Caco-2 (cell line): ENCODE measurements around the gene MYH8. TPM values are rescaled to one million over a fixed set of nuclear protein-coding genes. Genes with fewer than 3 reads are reported as not detected.

Experiments used
- BruUV-seq: library from RNA; stranded (reverse); fragments of 400-500 nt; replicated peaks from 2 replicates; lab custom pipeline; 2021; lab: Mats Ljungman, UMichigan
- CTCF ChIA-PET: fragments of 300-600 bp; sonication (Branson Sonifier 250); formaldehyde crosslinking; loops from one replicate; lab custom pipeline; 2022; ENCODE audit warnings: antibody characterized with exemption; lab: Charles Lee
- POLR2A ChIA-PET: fragments of 300-600 bp; sonication (Branson Sonifier 250); formaldehyde crosslinking; loops from one replicate; lab custom pipeline; 2022; ENCODE audit warnings: antibody characterized with exemption; lab: Charles Lee
- DNase-seq, 2 experiments: peaks; one replicate each; pipeline versions ENCODE4 v3.0.0 to v3.0.0-alpha.2; 2020 to 2022
- H3K27me3 ChIP-seq: replicated peaks from 2 replicates; pipeline ENCODE4 v1.6.0; 2011; ENCODE audit warnings: low read length; ENCODE audit not compliant: control insufficient read depth, insufficient read depth
- H3K36me3 ChIP-seq: 2 replicates; pipeline ENCODE4 v1.5.1; 2011; ENCODE audit warnings: low read length; ENCODE audit not compliant: control insufficient read depth, insufficient read depth
- H3K4me1 ChIP-seq: fragments of 250-450 bp; sonication (Bioruptor Pico); 2 replicates; pipeline ENCODE4 v1.5.1; 2020; ENCODE audit warnings: mild to moderate bottlenecking
- H3K4me3 ChIP-seq: 2 replicates; pipeline ENCODE4 v1.5.1; 2011; ENCODE audit warnings: low read depth, mild to moderate bottlenecking, control low read depth, low read length
- H3K9me3 ChIP-seq: fragments of 250-450 bp; sonication (Bioruptor Pico); 2 replicates; pipeline ENCODE4 v1.5.1; 2020; ENCODE audit warnings: mild to moderate bottlenecking, moderate library complexity
- H3K27ac Mint-ChIP-seq: one replicate; pipeline ENCODE4 v1.8.0; 2022; ENCODE audit warnings: mixed read lengths; ENCODE audit not compliant: unreplicated experiment
- H3K27me3 Mint-ChIP-seq: one replicate; pipeline ENCODE4 v1.8.0; 2022; ENCODE audit warnings: mixed read lengths; ENCODE audit not compliant: insufficient read depth, unreplicated experiment
- H3K36me3 Mint-ChIP-seq: one replicate; pipeline ENCODE4 v1.8.0; 2022; ENCODE audit warnings: mild to moderate bottlenecking, mixed read lengths; ENCODE audit not compliant: insufficient read depth, unreplicated experiment
- H3K4me1 Mint-ChIP-seq: one replicate; pipeline ENCODE4 v1.8.0; 2022; ENCODE audit warnings: low read depth, mixed read lengths; ENCODE audit not compliant: unreplicated experiment
- H3K4me3 Mint-ChIP-seq: one replicate; pipeline ENCODE4 v1.8.0; 2022; ENCODE audit warnings: mild to moderate bottlenecking, moderate library complexity, mixed read lengths; ENCODE audit not compliant: unreplicated experiment
- H3K9me3 Mint-ChIP-seq: one replicate; pipeline ENCODE4 v1.8.0; 2022; ENCODE audit warnings: mixed read lengths; ENCODE audit not compliant: unreplicated experiment
- intact Hi-C: fragments of 100-400 bp; cut with micrococcal nuclease; formaldehyde crosslinking; loops from one replicate; pipeline ENCODE4 v1.10.0; 2022; ENCODE audit not compliant: unreplicated experiment
- total RNA-seq: library from RNA; stranded (reverse); gene quantifications from 2 replicates; pipeline ENCODE4 v1.2.3, GENCODE V29; 2022
- TF ChIP-seq, protein P1 (sequence below), 2 experiments: fragments of 200-600 bp in 1 of 2; IDR thresholded peaks; 1 replicate in 1 of 2; 2 replicates in 1 of 2; pipeline versions ENCODE4 v1.5.1 to v1.8.0; 2011 to 2022; ENCODE audit warnings: antibody characterized with exemption in 1 of 2, control low read depth in 1 of 2, inconsistent platforms in 1 of 2, low read depth in 1 of 2, low read length in 1 of 2, mild to moderate bottlenecking in 1 of 2, moderate library complexity in 1 of 2; ENCODE audit not compliant: insufficient read depth in 1 of 2, severe bottlenecking in 1 of 2, unreplicated experiment in 1 of 2

The MYH8 gene
- total RNA-seq, 1 experiment from 2014 or later = not detected

DNA sequence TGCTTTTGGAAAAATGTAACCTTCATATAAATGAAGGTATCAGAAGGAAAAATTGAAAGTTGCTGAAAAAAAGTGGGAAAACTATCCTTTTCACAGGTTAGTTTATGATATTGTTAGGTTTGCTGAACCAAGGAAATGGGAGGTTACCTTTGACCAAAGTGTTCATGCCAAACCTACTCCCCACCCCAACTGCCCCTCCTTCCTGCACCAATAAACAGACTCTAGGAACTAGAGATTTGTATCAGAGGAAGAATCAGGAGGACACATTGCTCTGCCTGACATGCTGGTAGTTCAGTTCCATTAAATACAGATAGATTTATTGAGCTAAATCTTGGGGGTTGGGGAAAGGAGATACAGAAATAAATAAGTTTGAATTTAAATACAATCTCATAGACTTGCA is 18.2 kb downstream of the MYH8 start:
- H3K4me1 ChIP-seq = no peaks in the 10 kb centered on the region
- H3K9me3 ChIP-seq = no peaks in the 10 kb centered on the region
- Mint-ChIP-seq H3K4me3 (no peak overlapping the region), H3K9me3 (no peaks in the 10 kb centered on the region), H3K27me3 (no peaks in the 10 kb centered on the region), H3K36me3 (no peaks in the 10 kb centered on the region), H3K4me1 (no peaks in the 10 kb centered on the region), H3K27ac (no peak overlapping the region)
- no peak for DNase-seq
- POLR2A ChIA-PET = no interaction called here
- H3K36me3 ChIP-seq = no peaks in the 10 kb centered on the region
- H3K4me3 ChIP-seq = no peak overlapping the region
- intact Hi-C loops = no loop called here
- TF ChIP-seq, protein P1, sequence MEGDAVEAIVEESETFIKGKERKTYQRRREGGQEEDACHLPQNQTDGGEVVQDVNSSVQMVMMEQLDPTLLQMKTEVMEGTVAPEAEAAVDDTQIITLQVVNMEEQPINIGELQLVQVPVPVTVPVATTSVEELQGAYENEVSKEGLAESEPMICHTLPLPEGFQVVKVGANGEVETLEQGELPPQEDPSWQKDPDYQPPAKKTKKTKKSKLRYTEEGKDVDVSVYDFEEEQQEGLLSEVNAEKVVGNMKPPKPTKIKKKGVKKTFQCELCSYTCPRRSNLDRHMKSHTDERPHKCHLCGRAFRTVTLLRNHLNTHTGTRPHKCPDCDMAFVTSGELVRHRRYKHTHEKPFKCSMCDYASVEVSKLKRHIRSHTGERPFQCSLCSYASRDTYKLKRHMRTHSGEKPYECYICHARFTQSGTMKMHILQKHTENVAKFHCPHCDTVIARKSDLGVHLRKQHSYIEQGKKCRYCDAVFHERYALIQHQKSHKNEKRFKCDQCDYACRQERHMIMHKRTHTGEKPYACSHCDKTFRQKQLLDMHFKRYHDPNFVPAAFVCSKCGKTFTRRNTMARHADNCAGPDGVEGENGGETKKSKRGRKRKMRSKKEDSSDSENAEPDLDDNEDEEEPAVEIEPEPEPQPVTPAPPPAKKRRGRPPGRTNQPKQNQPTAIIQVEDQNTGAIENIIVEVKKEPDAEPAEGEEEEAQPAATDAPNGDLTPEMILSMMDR (IDR thresholded peaks at IDR 0.05; ENCODE audit: insufficient read depth in 1 of 2, low read depth in 1 of 2, low read length in 1 of 2, severe bottlenecking in 1 of 2, unreplicated experiment in 1 of 2) = no peak
- BruUV-seq = no TSS peak
- CTCF ChIA-PET = interaction anchor here (0.5 kb wide), 1 partner anchor 126 kb away, joined by 3 read pairs; no protein-coding TSS in a partner anchor
- H3K27me3 ChIP-seq = no peaks in the 10 kb centered on the region

DNA sequence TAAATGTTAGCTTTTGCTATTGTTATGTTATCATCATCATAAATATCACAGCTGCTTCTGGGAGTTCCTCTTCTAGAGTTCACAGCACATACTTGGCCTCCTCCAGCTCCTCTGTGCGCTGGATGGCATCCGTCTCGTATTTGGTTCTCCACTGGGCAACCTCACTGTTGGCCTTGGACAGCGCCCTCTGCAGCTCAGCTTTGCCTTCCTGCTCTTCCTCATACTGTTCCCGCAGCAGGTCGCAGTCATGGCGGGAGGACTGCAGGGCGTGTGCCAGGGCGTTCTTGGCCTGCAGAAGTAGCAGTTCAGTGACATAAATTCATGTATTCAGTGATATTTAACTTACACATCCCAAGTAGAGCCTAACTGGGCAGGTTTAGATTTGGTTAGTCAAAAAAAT is 23.4 kb downstream of the MYH8 start:
- TF ChIP-seq, protein P1 (IDR thresholded peaks at IDR 0.05; ENCODE audit: insufficient read depth in 1 of 2, low read depth in 1 of 2, low read length in 1 of 2, severe bottlenecking in 1 of 2, unreplicated experiment in 1 of 2) = no peak
- Histone ChIP-seq H3K36me3 (no peaks in the 10 kb centered on the region), H3K4me3 (no peak overlapping the region), H3K4me1 (no peaks in the 10 kb centered on the region), H3K27me3 (no peaks in the 10 kb centered on the region), H3K9me3 (no peaks in the 10 kb centered on the region)
- POLR2A ChIA-PET = no interaction called here
- Mint-ChIP-seq H3K36me3 (no peaks in the 10 kb centered on the region), H3K27me3 (no peaks in the 10 kb centered on the region), H3K27ac (no peak overlapping the region), H3K4me3 (no peak overlapping the region), H3K4me1 (no peaks in the 10 kb centered on the region), H3K9me3 (no peaks in the 10 kb centered on the region)
- CTCF ChIA-PET = no interaction called here
- BruUV-seq = no TSS peak
- DNase-seq = no peak
- intact Hi-C loops = no loop called here

DNA sequence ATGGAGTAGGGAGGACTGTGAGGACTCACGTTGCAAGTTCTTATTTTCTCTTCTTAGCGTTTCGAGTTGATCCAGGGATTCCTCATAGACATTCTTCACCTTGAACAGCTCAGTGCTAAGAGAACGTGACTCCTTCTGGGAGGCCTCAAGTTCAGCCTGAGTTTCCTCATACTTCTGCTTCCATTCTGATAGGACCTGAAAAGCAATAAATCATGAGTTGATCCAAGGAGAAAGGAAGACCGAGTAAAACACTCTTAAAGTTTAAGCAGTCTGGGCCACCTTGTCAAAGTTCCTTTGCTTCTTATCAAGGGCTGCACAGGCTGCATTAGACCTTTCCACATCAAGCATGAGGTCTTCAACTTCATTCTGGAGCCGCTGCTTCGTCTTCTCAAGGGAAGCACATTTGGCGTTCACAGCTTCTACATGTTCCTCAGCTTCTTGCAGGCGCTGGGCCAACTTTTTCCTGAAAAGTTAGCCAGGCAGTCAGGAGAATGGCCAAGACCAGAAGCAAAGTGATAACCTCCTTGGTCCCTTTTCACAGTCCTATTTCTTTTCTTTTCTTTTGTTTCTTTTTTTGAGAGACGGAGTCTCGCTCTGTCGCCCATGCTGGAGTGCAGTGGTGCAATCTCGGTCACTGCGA is 25.1 kb downstream of the MYH8 start:
- Histone ChIP-seq H3K27me3 (no peaks in the 10 kb centered on the region), H3K4me3 (no peak overlapping the region), H3K4me1 (no peaks in the 10 kb centered on the region), H3K9me3 (no peaks in the 10 kb centered on the region), H3K36me3 (no peaks in the 10 kb centered on the region)
- CTCF ChIA-PET = no interaction called here
- Mint-ChIP-seq H3K9me3 (no peaks in the 10 kb centered on the region), H3K27ac (no peak overlapping the region), H3K36me3 (no peaks in the 10 kb centered on the region), H3K27me3 (no peaks in the 10 kb centered on the region), H3K4me3 (no peak overlapping the region), H3K4me1 (no peaks in the 10 kb centered on the region)
- TF ChIP-seq, protein P1 (IDR thresholded peaks at IDR 0.05; ENCODE audit: insufficient read depth in 1 of 2, low read depth in 1 of 2, low read length in 1 of 2, severe bottlenecking in 1 of 2, unreplicated experiment in 1 of 2) = no peak
- BruUV-seq = no TSS peak
- intact Hi-C loops = no loop called here
- POLR2A ChIA-PET = no interaction called here
- no peak for DNase-seq
